HL-60/S4 treated with retinoic acid at 250 ng/mL for 4 days and 3 days (cell line): ENCODE data around the gene GALNT16.

Experiments
- in situ Hi-C: fragments of 300-500 bp; cut with MboI; formaldehyde crosslinking; loops from 2 replicates; pipeline ENCODE4 v1.7.0; 2022; ENCODE audit warnings: low sequenced_read_pairs

GALNT16 gene

GRCh38 chr14:69333791-69334337 lies 73.9 kb downstream of the GALNT16 start:
- in situ Hi-C loops: no loop called here

GRCh38 chr14:69334576-69334975 lies 74.6 kb downstream of the GALNT16 start:
- in situ Hi-C loops: no loop called here

GRCh38 chr14:69335371-69335771 lies 75.4 kb downstream of the GALNT16 start:
- in situ Hi-C loops: no loop called here

GRCh38 chr14:69337984-69338383 lies 78.0 kb downstream of the GALNT16 start:
- in situ Hi-C loops: no loop called here

- in situ Hi-C loops: no loop called here
Observed at GRCh38 chr14:69339426-69339825, 79.5 kb downstream of the GALNT16 start.

GRCh38 chr14:69342928-69343525 lies 83.1 kb downstream of the GALNT16 start:
- in situ Hi-C loops: no loop called here

- in situ Hi-C loops: no loop called here
Observed at GRCh38 chr14:69344171-69344570, 84.2 kb downstream of the GALNT16 start.

- in situ Hi-C loops: no loop called here
Observed at GRCh38 chr14:69345402-69345801, 85.4 kb downstream of the GALNT16 start.

- in situ Hi-C loops: no loop called here
Observed at GRCh38 chr14:69346710-69347109, 86.8 kb downstream of the GALNT16 start.

- in situ Hi-C loops: no loop called here
Observed at GRCh38 chr14:69349091-69349777, 89.3 kb downstream of the GALNT16 start.

- in situ Hi-C loops: no loop called here
Observed at GRCh38 chr14:69350892-69351291, 90.9 kb downstream of the GALNT16 start.

- in situ Hi-C loops: no loop called here
Observed at GRCh38 chr14:69351385-69351784, 91.4 kb downstream of the GALNT16 start.

- in situ Hi-C loops: no loop called here
Observed at GRCh38 chr14:69351911-69352310, 92.0 kb downstream of the GALNT16 start.

- in situ Hi-C loops: no loop called here
Observed at GRCh38 chr14:69353168-69353567, 93.2 kb downstream of the GALNT16 start.

GRCh38 chr14:69354383-69355153 lies 94.6 kb downstream of the GALNT16 start:
- in situ Hi-C loops: no loop called here

GRCh38 chr14:69355154-69355597 lies 95.2 kb downstream of the GALNT16 start:
- in situ Hi-C loops: no loop called here

GRCh38 chr14:69355607-69356281 lies 95.8 kb downstream of the GALNT16 start:
- in situ Hi-C loops: no loop called here

GRCh38 chr14:69356903-69357543 lies 97.1 kb downstream of the GALNT16 start:
- in situ Hi-C loops: no loop called here

- in situ Hi-C loops: no loop called here
Observed at GRCh38 chr14:69357544-69358200, 97.7 kb downstream of the GALNT16 start.
